Measurements from ENCODE around the gene TACC2.
"Not testable (repeated sequence)": the region's sequence is repeated elsewhere in the genome, so short reads cannot be mapped to it uniquely, and the experiment has no call there.

TACC2 gene, protein sequence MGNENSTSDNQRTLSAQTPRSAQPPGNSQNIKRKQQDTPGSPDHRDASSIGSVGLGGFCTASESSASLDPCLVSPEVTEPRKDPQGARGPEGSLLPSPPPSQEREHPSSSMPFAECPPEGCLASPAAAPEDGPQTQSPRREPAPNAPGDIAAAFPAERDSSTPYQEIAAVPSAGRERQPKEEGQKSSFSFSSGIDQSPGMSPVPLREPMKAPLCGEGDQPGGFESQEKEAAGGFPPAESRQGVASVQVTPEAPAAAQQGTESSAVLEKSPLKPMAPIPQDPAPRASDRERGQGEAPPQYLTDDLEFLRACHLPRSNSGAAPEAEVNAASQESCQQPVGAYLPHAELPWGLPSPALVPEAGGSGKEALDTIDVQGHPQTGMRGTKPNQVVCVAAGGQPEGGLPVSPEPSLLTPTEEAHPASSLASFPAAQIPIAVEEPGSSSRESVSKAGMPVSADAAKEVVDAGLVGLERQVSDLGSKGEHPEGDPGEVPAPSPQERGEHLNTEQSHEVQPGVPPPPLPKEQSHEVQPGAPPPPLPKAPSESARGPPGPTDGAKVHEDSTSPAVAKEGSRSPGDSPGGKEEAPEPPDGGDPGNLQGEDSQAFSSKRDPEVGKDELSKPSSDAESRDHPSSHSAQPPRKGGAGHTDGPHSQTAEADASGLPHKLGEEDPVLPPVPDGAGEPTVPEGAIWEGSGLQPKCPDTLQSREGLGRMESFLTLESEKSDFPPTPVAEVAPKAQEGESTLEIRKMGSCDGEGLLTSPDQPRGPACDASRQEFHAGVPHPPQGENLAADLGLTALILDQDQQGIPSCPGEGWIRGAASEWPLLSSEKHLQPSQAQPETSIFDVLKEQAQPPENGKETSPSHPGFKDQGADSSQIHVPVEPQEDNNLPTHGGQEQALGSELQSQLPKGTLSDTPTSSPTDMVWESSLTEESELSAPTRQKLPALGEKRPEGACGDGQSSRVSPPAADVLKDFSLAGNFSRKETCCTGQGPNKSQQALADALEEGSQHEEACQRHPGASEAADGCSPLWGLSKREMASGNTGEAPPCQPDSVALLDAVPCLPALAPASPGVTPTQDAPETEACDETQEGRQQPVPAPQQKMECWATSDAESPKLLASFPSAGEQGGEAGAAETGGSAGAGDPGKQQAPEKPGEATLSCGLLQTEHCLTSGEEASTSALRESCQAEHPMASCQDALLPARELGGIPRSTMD (N-terminal part only)

DNA sequence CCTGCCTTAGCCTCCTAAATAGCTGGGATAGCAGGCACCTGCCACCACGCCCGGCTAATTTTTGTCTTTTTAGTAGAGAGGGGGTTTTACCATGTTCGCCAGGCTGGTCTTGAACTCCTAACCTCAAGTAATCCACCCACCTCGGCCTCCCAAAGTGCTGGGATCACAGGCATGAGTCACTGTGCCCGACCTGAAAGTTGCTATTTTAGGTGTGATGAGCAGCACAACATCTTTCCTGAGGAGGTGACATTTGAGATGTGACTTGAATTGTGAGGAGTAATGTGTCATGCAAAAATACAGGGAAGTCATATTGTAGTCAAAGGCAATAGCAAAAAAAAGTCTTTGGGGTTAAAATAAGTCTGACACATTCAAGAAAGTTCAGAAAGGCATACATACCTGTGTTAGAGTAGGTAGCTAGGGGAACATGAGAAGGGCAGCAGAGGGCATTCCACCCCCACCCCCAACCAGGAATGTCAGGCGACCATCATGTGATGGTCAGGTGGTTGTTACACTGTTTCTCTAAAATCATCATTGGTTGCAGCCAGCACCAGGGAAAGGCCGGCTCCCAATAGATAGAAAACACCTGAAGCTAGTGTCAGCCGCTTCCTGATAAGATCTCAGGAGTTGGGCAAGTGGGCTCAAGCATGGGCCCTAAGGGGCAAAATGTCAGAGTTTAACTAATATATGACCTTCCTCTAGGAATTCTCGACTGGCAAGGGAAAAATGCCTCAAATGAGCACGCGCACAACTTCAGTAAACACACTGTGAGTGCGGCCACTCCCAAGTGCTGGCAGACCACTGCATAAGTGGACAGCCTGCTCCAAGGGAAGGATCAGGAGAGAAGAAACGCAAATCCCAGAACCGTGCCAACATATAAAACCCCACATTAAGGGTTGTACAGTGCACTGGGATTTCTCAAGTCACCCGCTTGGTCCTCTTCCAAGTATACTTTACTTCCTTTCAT lies at the start of gene TACC2:
Gene TACC2 (plus strand): TSS at position 803 of the 964 bp plus-strand sequence. CDS start 32,819 bp downstream, outside the sequence.
- no peak for DNase-seq
- in situ Hi-C loops (cut with MboI; ENCODE audit: low pct_unique_long_range_greater_than_20kb, low sequenced_read_pairs), result no loop called here

DNA sequence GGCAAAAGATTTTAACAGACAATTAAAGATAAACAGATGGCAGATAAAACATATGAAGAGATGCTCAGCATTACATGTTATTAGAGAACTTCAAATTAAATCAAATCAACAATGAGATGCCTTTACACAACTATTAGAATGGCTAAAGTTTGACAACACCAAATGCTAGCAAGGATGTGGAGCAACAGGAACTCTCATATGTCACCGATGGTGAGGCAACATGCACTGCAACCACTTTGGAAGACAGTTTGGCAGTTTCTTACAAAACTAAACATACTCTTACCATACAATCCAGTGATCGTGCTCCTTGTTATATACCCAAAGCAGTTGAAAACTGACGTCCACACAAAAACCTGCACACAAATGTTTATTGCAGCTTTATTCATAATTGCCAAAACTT lies 47.4 kb upstream of the TACC2 start:
- in situ Hi-C loops (cut with MboI; ENCODE audit: low pct_unique_long_range_greater_than_20kb, low sequenced_read_pairs), result no loop called here
- DNase-seq, result no peak

- in situ Hi-C loops (cut with MboI; ENCODE audit: low pct_unique_long_range_greater_than_20kb, low sequenced_read_pairs), result no loop called here
- DNase-seq, result peak; percentile 30
Observed at GRCh38 chr10:121942749-121943416, 46.1 kb upstream of the TACC2 start.

- in situ Hi-C loops (cut with MboI; ENCODE audit: low pct_unique_long_range_greater_than_20kb, low sequenced_read_pairs), result no loop called here
Observed at GRCh38 chr10:121947343-121948330, 41.3 kb upstream of the TACC2 start.

GRCh38 chr10:121949049-121949448 lies 39.9 kb upstream of the TACC2 start:
- in situ Hi-C loops (cut with MboI; ENCODE audit: low pct_unique_long_range_greater_than_20kb, low sequenced_read_pairs), result no loop called here
- no peak for DNase-seq

More at GRCh38 chr10:121947343-121948330, 41.3 kb upstream of the TACC2 start:
- DNase-seq, result no peak

DNA sequence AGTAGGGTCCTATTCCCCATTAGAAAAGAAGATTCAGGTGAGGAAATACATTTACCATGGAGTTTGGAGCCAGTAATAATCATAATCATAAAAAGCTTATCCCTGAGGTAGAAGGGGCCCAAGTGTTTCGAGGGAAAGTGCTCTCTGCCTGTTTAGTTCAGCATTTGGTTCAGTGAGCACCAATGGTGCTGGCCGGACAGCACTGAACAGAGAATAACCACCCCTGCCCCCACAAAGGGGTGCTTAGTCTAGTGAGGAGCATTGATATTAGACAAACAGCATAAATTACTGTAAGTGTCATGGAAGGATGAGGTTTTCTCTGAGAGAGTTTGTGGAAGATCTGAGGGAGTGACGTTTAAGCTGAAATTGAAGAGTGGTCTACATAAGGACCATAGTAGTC lies 39.5 kb upstream of the TACC2 start:
- no peak for DNase-seq
- in situ Hi-C loops (cut with MboI; ENCODE audit: low pct_unique_long_range_greater_than_20kb, low sequenced_read_pairs), result no loop called here

DNA sequence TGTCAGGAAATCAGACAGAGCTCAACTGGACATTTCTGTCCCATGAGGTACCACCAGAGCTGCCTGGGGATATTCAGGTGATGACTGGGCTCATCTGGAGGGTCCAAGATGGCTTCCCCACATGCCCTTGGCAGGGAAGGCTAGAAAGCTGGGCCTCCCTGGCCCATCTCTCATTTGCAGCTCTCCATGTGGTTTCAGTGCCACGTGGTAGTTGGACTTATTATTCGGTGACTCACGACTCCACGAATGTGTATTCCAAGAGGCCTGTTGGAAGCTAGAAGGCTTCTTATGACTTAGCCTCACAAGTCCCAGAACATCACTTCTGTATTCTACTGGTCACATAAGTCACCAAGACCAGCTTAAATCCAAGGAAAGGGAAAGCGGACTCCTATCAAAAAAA lies 36.7 kb upstream of the TACC2 start:
- DNase-seq, result no peak
- in situ Hi-C loops (cut with MboI; ENCODE audit: low pct_unique_long_range_greater_than_20kb, low sequenced_read_pairs), result no loop called here

DNA sequence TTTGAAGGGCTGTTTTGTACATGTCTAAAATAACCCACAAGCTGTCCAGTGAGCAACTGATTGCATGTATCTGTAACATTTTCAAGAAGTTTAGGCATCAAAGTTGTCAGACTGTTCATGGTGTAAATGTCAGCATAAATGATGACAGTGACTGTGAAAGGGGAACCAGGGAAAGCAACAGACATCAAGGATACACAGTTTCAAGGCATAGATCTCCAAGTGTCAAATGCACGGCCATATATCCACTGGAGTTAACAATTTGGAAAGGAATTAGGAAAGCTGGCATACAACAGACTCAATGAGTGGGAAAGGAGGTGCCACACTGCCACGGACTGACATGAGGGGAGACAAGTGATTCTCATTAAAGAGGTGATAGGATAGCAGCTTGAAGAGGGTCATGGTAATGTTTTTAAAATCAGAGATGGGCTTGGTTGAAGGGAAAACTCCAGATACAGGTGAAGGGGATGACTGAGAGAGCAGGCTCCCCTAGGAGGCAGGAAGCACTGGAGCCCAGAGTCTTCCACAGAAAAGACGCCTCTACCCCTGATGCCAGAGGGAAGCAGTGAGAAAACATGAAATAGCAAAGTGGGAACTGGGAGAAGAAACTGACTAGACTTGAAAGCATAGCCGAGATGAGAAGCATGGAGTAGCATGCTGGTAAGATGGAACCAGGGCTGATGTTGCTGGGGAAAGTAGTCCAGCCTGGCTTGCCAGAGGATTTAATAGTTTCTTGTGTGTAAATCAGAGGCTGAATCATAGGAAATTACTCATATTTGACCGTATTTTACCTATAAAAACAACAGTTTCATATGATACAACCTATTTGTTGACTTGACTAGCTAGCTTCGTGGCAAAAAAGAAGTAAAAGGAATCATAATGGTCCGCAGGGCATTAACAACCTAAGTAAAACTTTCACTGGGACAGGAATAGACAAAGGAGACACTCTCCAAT lies 32.6 kb upstream of the TACC2 start:
- no peak for DNase-seq
- in situ Hi-C loops (cut with MboI; ENCODE audit: low pct_unique_long_range_greater_than_20kb, low sequenced_read_pairs), result no loop called here

- no peak for DNase-seq
- in situ Hi-C loops (cut with MboI; ENCODE audit: low pct_unique_long_range_greater_than_20kb, low sequenced_read_pairs), result no loop called here
Observed at GRCh38 chr10:121959671-121960070, 29.3 kb upstream of the TACC2 start.

- in situ Hi-C loops (cut with MboI; ENCODE audit: low pct_unique_long_range_greater_than_20kb, low sequenced_read_pairs), result no loop called here
- no peak for DNase-seq
Observed at GRCh38 chr10:121961456-121961855, 27.5 kb upstream of the TACC2 start.

DNA sequence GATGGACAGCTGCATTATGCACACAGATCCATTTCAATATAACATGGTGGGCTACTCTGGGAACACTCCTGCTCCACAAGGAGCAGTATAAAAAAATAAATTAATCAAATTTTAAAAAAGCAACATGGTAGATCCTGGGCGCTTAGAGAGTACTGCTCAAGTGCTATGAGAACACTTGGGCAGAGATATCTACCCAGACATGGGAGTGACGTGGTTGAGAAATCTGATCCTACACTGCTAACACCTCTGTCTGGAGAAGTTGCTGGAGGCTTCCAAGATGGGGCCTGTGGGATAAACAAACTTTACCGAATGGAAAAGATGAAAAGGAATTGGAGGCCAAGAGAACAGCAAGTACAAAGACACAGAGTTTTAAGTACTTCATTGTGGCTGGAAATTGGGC lies 23.0 kb upstream of the TACC2 start:
- in situ Hi-C loops (cut with MboI; ENCODE audit: low pct_unique_long_range_greater_than_20kb, low sequenced_read_pairs), result no loop called here
- no peak for DNase-seq

GRCh38 chr10:121969086-121969485 lies 19.9 kb upstream of the TACC2 start:
- DNase-seq; in situ Hi-C loops (cut with MboI; ENCODE audit: low pct_unique_long_range_greater_than_20kb, low sequenced_read_pairs): not testable (repeated sequence)

GRCh38 chr10:121974019-121974534 lies 14.9 kb upstream of the TACC2 start:
- in situ Hi-C loops (cut with MboI; ENCODE audit: low pct_unique_long_range_greater_than_20kb, low sequenced_read_pairs), result no loop called here
- no peak for DNase-seq

DNA sequence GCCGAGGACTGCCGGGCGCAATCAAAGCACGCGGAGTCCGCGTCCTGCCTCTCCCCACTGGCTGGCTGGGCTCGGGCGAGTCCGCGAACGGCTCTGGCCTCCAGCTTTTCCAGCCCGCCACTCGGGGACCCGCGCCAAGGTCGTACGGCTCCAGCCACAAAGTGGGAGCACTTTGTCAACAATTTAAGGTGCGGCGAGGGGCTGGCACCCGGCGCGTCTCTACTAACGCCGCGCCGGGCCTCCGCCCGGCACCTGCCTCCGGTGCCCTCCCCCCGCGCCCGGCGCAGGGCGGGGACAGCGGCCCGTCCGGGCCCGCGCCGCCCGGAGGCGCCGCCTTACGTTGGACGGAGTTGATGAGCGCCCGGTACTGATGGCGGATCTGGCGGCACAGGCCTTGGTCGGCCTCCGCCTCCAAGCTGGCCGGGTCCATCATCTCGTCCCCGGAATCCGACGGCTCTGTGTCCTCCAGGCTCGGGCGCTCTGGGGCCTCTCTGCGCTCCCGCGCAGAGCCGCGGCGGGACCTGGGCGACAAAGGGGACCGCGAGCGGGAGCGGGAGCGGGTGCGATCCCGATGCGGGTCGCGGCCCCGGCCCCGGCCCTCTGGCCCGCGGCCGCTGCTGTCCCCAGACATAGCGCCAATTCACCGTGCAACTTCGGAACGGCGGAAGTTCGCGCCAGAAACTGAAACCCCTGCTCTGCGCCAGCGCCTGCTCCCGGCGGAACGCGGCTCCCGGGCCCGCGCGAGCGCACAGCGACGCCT lies 14.2 kb upstream of the TACC2 start, which contains the start of gene NSMCE4A:
Gene NSMCE4A (minus strand): TSS at position 683 of the 760 bp plus-strand sequence. CDS start 52 bp downstream, at position 631.
- DNase-seq, result peak; percentile 76
- in situ Hi-C loops (cut with MboI; ENCODE audit: low pct_unique_long_range_greater_than_20kb, low sequenced_read_pairs), result no loop called here
